Body of pancreas (tissue), 4 donors: ENCODE measurements around the gene NFIA. TPM values are rescaled to one million over a fixed set of nuclear protein-coding genes. Genes with fewer than 3 reads are reported as not detected.
A peak's percentile ranks its signal among the peaks of the same experiment; 100 is the strongest.

Source experiments
- ATAC-seq: fragments of 150-250 bp; one replicate; pipeline ENCODE4 v1.9.1; 2016
- DNase-seq, 4 donors: peaks; one replicate each; pipeline ENCODE4 v3.0.0-alpha.2; 2019
- H3K27ac ChIP-seq, 4 donors: fragments of 200-600 bp; sonication (generic); 1 replicate in 3 of 4; 2 replicates in 1 of 4; pipeline versions ENCODE4 v1.5.1 to v1.6.1; 2016 to 2019; ENCODE audit warnings: mild to moderate bottlenecking in 1 of 4, mixed read lengths in 1 of 4, moderate library complexity in 1 of 4
- H3K27me3 ChIP-seq, 2 donors: fragments of 200-600 bp; sonication (generic); one replicate each; pipeline ENCODE4 v1.6.0; 2016; ENCODE audit warnings: mild to moderate bottlenecking in 1 of 2
- H3K36me3 ChIP-seq, 2 donors: fragments of 200-600 bp; sonication (generic); replicated peaks in 1 of 2; 2 replicates each; pipeline ENCODE4 v1.5.1; 2016; ENCODE audit warnings: low read depth in 2 of 2; ENCODE audit not compliant: insufficient read depth in 1 of 2
- H3K4me1 ChIP-seq: fragments of 200-600 bp; sonication (generic); one replicate; pipeline ENCODE4 v1.6.0; 2016
- H3K4me3 ChIP-seq, 2 donors: fragments of 200-600 bp; sonication (generic); 1 replicate in 1 of 2; 2 replicates in 1 of 2; pipeline ENCODE4 v1.5.1; 2016 to 2019
- H3K9me3 ChIP-seq, 3 donors: fragments of 200-600 bp; sonication (generic); 1 replicate in 2 of 3; 2 replicates in 1 of 3; pipeline ENCODE4 v1.5.1; 2016
- POLR2A ChIP-seq, 3 donors: fragments of 450-650 bp; IDR thresholded peaks; one replicate each; pipeline ENCODE4 v1.6.1; 2016; ENCODE audit warnings: antibody characterized with exemption in 3 of 3, mild to moderate bottlenecking in 2 of 3
- WGBS, 2 donors: methylation state at CpG; one replicate each; pipeline ENCODE4 v1.1.5; 2017; 5-methylcytosine and 5-hydroxymethylcytosine counted together
- intact Hi-C: fragments of 100-400 bp; cut with DNase I; formaldehyde crosslinking; loops from one replicate; pipeline ENCODE4 v1.15.1; 2023
- total RNA-seq, 2 donors: library from RNA; depleted of rRNA; stranded (reverse); fragments of >200 nt; gene quantifications; one replicate each; pipeline ENCODE4 v1.1.0, GENCODE V29; 2016
- TF ChIP-seq, protein P1 (sequence below), 7 experiments: fragments of 450-650 bp in 4 of 7; fragments of 200-600 bp in 3 of 7; sonication (generic) in 3 of 7; IDR thresholded peaks; one replicate each; pipeline ENCODE4 v1.5.1; 2016 to 2019; ENCODE audit warnings: antibody characterized with exemption in 7 of 7

NFIA gene
- total RNA-seq, 2 donors from 2014 or later = 21.5 to 32.3 TPM

DNA sequence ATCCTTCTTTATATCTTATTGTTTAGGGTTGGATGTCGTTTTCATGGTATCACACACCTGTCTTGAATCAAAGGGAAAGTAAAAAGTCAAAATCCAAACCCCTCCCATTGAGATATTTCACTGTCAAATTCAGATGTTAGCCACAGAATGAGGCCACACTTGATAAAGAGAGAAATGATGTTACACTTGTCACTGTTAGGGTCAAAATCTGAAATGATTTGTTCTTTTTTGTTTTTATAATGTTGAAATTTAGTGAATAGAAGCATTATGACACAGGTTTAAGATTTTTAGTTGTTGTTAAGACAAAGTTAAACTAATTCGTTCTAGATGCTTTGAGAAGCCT is 13.1 kb downstream of the NFIA start:
- no peaks in the 10 kb centered on the region for H3K36me3 ChIP-seq
- intact Hi-C loops = no loop called here
- no peak overlapping the region for H3K27ac ChIP-seq
- H3K9me3 ChIP-seq = no peaks in the 10 kb centered on the region
- H3K27me3 ChIP-seq = no peaks in the 10 kb centered on the region
- DNase-seq (no peak), ATAC-seq (no peak)
- no peak overlapping the region for H3K4me3 ChIP-seq
- TF ChIP-seq POLR2A (IDR thresholded peaks at IDR 0.05) = no peak
- TF ChIP-seq, protein P1, sequence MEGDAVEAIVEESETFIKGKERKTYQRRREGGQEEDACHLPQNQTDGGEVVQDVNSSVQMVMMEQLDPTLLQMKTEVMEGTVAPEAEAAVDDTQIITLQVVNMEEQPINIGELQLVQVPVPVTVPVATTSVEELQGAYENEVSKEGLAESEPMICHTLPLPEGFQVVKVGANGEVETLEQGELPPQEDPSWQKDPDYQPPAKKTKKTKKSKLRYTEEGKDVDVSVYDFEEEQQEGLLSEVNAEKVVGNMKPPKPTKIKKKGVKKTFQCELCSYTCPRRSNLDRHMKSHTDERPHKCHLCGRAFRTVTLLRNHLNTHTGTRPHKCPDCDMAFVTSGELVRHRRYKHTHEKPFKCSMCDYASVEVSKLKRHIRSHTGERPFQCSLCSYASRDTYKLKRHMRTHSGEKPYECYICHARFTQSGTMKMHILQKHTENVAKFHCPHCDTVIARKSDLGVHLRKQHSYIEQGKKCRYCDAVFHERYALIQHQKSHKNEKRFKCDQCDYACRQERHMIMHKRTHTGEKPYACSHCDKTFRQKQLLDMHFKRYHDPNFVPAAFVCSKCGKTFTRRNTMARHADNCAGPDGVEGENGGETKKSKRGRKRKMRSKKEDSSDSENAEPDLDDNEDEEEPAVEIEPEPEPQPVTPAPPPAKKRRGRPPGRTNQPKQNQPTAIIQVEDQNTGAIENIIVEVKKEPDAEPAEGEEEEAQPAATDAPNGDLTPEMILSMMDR (IDR thresholded peaks at IDR 0.05) = no peak
- H3K4me1 ChIP-seq = peaks cover 60% of the 10 kb centered on the region
- WGBS, 2 donors = 46 to 47% methylated on average over 2 of the region's 2 CpGs

DNA sequence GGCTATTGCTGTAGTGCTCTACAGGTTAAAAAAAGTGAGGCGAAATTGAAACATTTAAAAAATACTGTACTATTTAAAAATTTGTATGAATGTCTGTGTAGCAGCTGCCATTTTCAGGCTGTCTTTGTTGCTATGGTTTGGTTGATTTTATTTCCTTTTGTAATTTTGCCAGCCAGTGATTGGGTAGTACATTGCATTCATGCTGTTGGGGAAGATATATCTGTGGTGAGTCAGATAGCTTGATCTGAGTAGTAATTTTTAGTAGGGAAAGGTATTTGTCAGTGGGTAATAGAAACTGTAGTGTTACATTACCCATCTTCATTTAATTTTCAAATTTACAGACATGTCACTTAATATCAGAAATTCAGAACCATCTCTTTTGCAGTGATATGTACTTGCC is 15.0 kb downstream of the NFIA start:
- TF ChIP-seq, protein P1 (IDR thresholded peaks at IDR 0.05) = no peak
- no peak for TF ChIP-seq POLR2A (IDR thresholded peaks at IDR 0.05)
- H3K4me1 ChIP-seq = peaks cover 50% of the 10 kb centered on the region
- H3K4me3 ChIP-seq = no peak overlapping the region

DNA sequence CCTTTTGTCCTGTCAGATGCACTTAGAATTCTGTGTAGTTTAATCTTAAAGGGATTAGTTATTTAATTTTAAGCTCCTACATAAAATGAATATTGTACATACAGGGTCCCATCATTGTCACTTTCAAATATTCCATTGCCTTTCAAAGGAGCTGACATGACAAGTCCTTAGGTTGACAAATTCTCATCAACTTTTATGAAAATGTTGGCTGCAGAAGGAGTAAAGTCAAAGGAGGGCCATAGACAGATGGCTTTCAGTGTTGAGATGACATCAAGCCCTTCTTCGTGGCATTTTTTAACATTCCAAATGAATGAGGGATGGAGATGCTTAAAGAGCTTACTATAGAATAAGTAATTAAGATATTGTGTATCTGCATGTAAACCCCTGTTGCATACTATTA is 15.4 kb downstream of the NFIA start:
- TF ChIP-seq POLR2A (IDR thresholded peaks at IDR 0.05) = no peak
- TF ChIP-seq, protein P1 (IDR thresholded peaks at IDR 0.05) = no peak
- DNase-seq = no peak

More for the DNA sequence above, 15.0 kb downstream of the NFIA start:
- Histone ChIP-seq H3K27me3 (no peaks in the 10 kb centered on the region), H3K36me3 (no peaks in the 10 kb centered on the region), H3K27ac (no peak overlapping the region), H3K9me3 (no peaks in the 10 kb centered on the region)
- ATAC-seq (peak; percentile 56), DNase-seq (no peak)
- intact Hi-C loops = no loop called here
- WGBS, 2 donors = 97 to 100% methylated on average over 1 of the region's 1 CpG

DNA sequence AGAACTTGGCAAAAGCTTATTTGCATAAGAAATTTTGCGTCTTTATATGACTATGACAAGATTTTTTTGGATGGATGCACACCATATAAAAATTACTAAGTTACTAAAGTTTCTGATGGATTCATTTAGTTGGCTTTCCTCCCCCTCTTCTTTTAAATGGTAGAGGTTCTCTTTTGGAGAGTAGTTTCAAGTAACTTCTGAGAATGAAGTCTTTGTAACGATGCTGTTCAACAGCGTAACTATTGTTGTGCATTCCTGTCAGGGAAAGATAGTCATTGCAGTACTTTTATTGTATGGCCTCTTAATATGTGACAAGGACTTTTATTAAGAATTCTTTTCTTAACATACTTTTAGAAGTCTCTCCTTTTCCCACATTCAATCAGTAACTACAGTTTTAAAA is 16.0 kb downstream of the NFIA start:
- ATAC-seq = no peak
- Histone ChIP-seq H3K4me1 (peaks cover 53% of the 10 kb centered on the region), H3K9me3 (no peaks in the 10 kb centered on the region), H3K36me3 (no peaks in the 10 kb centered on the region), H3K4me3 (no peak overlapping the region), H3K27ac (no peak overlapping the region), H3K27me3 (no peaks in the 10 kb centered on the region)
- intact Hi-C loops = no loop called here
- DNase-seq = no peak
- no peak for TF ChIP-seq POLR2A (IDR thresholded peaks at IDR 0.05)
- TF ChIP-seq, protein P1 (IDR thresholded peaks at IDR 0.05) = no peak
- WGBS, 2 donors = 65 to 67% methylated on average over 3 of the region's 3 CpGs

More for the DNA sequence above, 15.4 kb downstream of the NFIA start:
- WGBS, 2 donors = 65 to 83% methylated on average over 1 of the region's 1 CpG
- intact Hi-C loops = no loop called here
- no peaks in the 10 kb centered on the region for H3K36me3 ChIP-seq
- H3K27ac ChIP-seq = no peak overlapping the region
- H3K27me3 ChIP-seq = no peaks in the 10 kb centered on the region
- H3K9me3 ChIP-seq = no peaks in the 10 kb centered on the region
- no peak for ATAC-seq
- H3K4me1 ChIP-seq = peaks cover 48% of the 10 kb centered on the region
- no peak overlapping the region for H3K4me3 ChIP-seq

DNA sequence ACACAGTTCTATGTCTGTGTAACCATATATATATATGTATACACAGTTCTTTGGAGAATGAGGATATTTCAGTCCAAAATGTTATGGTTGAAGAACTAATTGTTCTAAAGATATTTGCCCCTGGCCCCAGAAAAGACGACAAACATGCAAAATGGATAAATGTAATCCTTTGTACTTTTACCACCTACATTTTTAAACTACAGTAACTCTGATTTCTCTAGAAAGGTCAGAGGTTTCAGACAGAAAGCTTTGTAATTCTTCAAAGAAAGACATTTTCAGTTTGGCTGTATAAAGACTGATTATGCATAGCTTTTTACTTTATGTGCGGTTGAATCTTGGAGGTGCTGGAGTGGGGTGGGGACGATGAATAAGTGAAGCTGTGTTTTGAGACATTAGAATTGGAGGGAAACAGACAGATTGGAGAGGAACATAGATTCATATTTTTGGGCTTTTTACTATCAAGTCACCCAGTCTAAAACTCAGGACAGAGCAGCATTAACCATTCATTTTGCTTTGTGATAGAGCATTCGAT is 16.6 kb downstream of the NFIA start:
- Histone ChIP-seq H3K27ac (no peak overlapping the region), H3K4me3 (no peak overlapping the region), H3K4me1 (peaks cover 53% of the 10 kb centered on the region), H3K36me3 (no peaks in the 10 kb centered on the region), H3K9me3 (no peaks in the 10 kb centered on the region), H3K27me3 (no peaks in the 10 kb centered on the region)
- TF ChIP-seq POLR2A (IDR thresholded peaks at IDR 0.05) = no peak
- TF ChIP-seq, protein P1 (IDR thresholded peaks at IDR 0.05) = no peak
- DNase-seq (no peak), ATAC-seq (no peak)
- intact Hi-C loops = no loop called here
- WGBS, 2 donors = 73 to 91% methylated on average over 4 of the region's 4 CpGs
